ENCODE measurements around the gene NXPE2.

Gene NXPE2

GRCh38 chr11:114746013-114746412, 67.7 kb downstream of the NXPE2 start:
- no peak for FAIRE-seq
